CD4-positive, alpha-beta T cell (primary cell): ENCODE results near the gene SAE1. TPM values are rescaled to one million over a fixed set of nuclear protein-coding genes. Genes with fewer than 3 reads are reported as not detected.

Experiments used
- ATAC-seq: fragments of 200-7000 bp; cut with Tn5 transposase; one replicate; pipeline ENCODE4 v1.10.0; 2022; ENCODE audit warnings: mild to moderate bottlenecking; ENCODE audit not compliant: poor library complexity
- CTCF ChIA-PET: fragments of 350-600 bp; sonication (Branson Sonifier 250); formaldehyde crosslinking; loops from one replicate; lab custom pipeline; 2021; ENCODE audit warnings: antibody characterized with exemption, inconsistent platforms; lab: Charles Lee
- POLR2A ChIA-PET: fragments of 350-600 bp; sonication (Branson Sonifier 250); formaldehyde crosslinking; loops from one replicate; lab custom pipeline; 2021; ENCODE audit warnings: antibody characterized with exemption, inconsistent platforms; lab: Charles Lee
- DNase-seq, 14 experiments: peaks; one replicate each; pipeline ENCODE4 v3.0.0-alpha.2; 2013 to 2020; ENCODE audit warnings: mixed read lengths in 2 of 14
- H3K27ac ChIP-seq, 2 donors: one replicate each; pipeline versions ENCODE4 v1.5.1 to v1.7.0; 2013; ENCODE audit warnings: low read length in 2 of 2, low read depth in 1 of 2, mild to moderate bottlenecking in 1 of 2
- H3K27me3 ChIP-seq, 2 experiments: 1 replicate in 1 of 2; 2 replicates in 1 of 2; pipeline versions ENCODE4 v1.6.1 to v1.7.0; 2013; ENCODE audit warnings: low read length in 2 of 2, control low read depth in 1 of 2, mild to moderate bottlenecking in 1 of 2, moderate library complexity in 1 of 2; ENCODE audit not compliant: insufficient read depth in 2 of 2, control insufficient read depth in 1 of 2
- H3K36me3 ChIP-seq: one replicate; pipeline ENCODE4 v1.6.1; 2013; ENCODE audit warnings: low read length, control low read depth; ENCODE audit not compliant: insufficient read depth
- H3K4me1 ChIP-seq: one replicate; pipeline ENCODE4 v1.6.1; 2013; ENCODE audit warnings: low read length, control low read depth; ENCODE audit not compliant: insufficient read depth
- H3K4me3 ChIP-seq: one replicate; pipeline ENCODE4 v1.5.1; 2013; ENCODE audit warnings: mild to moderate bottlenecking, low read length, moderate library complexity
- H3K9me3 ChIP-seq, 2 experiments: 1 replicate in 1 of 2; 2 replicates in 1 of 2; pipeline versions ENCODE4 v1.6.1 to v1.7.0; 2013; ENCODE audit warnings: low read length in 2 of 2, mild to moderate bottlenecking in 2 of 2, control low read depth in 1 of 2, moderate library complexity in 1 of 2; ENCODE audit not compliant: control insufficient read depth in 1 of 2, insufficient read depth in 1 of 2
- H3K27ac Mint-ChIP-seq: one replicate; pipeline ENCODE4 v1.8.0; 2020; ENCODE audit warnings: mixed read lengths
- H3K27me3 Mint-ChIP-seq: one replicate; pipeline ENCODE4 v1.8.0; 2021; ENCODE audit warnings: mixed read lengths
- H3K36me3 Mint-ChIP-seq: one replicate; pipeline ENCODE4 v1.8.0; 2021; ENCODE audit warnings: low read depth, mixed read lengths
- H3K4me1 Mint-ChIP-seq: one replicate; pipeline ENCODE4 v1.8.0; 2021; ENCODE audit warnings: low read depth, mixed read lengths
- H3K4me3 Mint-ChIP-seq: one replicate; pipeline ENCODE4 v1.8.0; 2020; ENCODE audit warnings: mild to moderate bottlenecking, mixed read lengths
- H3K9me3 Mint-ChIP-seq: one replicate; pipeline ENCODE4 v1.8.0; 2020; ENCODE audit warnings: mixed read lengths
- CTCF ChIP-seq: fragments of 200-600 bp; IDR thresholded peaks from one replicate; pipeline ENCODE4 v1.8.0; 2022; ENCODE audit warnings: antibody characterized with exemption, mild to moderate bottlenecking
- intact Hi-C, 2 experiments: fragments of 100-400 bp; cut with DNase I in 1 of 2; cut with micrococcal nuclease in 1 of 2; formaldehyde crosslinking; loops; one replicate each; pipeline versions ENCODE4 v1.15.1 to v1.9.0; 2023 to 2025; cut with DNase I, micrococcal nuclease
- total RNA-seq, 174 experiments: library from RNA in 2 of 174; stranded (reverse) in 2 of 174; gene quantifications; one replicate each; pipeline ENCODE4 v1.2.3 and lab custom pipeline; 2021 to 2026

The SAE1 gene
- total RNA-seq, 2 experiments from 2014 or later, result 29.6 to 30.9 TPM

GRCh38 chr19:47186446-47187334 is 56.1 kb downstream of the SAE1 start:
- peaks cover 35% of the 10 kb centered on the region for H3K36me3 Mint-ChIP-seq
- H3K9me3 Mint-ChIP-seq, result no peaks in the 10 kb centered on the region
- peak overlapping the region; percentile 49 for H3K4me3 Mint-ChIP-seq
- ChIA-PET CTCF (interaction anchor here (0.6 to 4.4 kb wide), 19 partner anchors 9 to 526 kb away, joined by 3 to 57 read pairs (median 6); partner anchors contain the start of genes CCDC9, DACT3, SAE1 and ZC3H4), POLR2A (interaction anchor here (0.6 to 6.2 kb wide), 17 partner anchors 9 to 472 kb away, joined by 3 to 126 read pairs (median 6); partner anchors contain the start of genes CCDC9, INAFM1 and ZC3H4)
- Histone ChIP-seq H3K4me1 (peaks cover 97% of the 10 kb centered on the region), H3K9me3 (no peaks in the 10 kb centered on the region), H3K27ac (peak overlapping the region; percentile 63 to 84), H3K27me3 (no peaks in the 10 kb centered on the region), H3K36me3 (peaks cover 11% of the 10 kb centered on the region), H3K4me3 (peak overlapping the region; percentile 13)
- H3K27me3 Mint-ChIP-seq, result no peaks in the 10 kb centered on the region
- TF ChIP-seq CTCF, result no peak
- ATAC-seq (peak; percentile 81), DNase-seq (peak; percentile 63 to 91 (median 80))
- intact Hi-C loops, result loop anchor here (1.0 to 2.0 kb wide), 6 partner anchors 10 to 44 kb away; partner anchors contain the start of gene BBC3 (in 1 of the 2)
- peaks cover 76% of the 10 kb centered on the region for H3K4me1 Mint-ChIP-seq
- peak overlapping the region; percentile 90 for H3K27ac Mint-ChIP-seq

GRCh38 chr19:47187335-47187655 is 56.7 kb downstream of the SAE1 start:
- H3K36me3 Mint-ChIP-seq, result peaks cover 31% of the 10 kb centered on the region
- DNase-seq (no peak), ATAC-seq (no peak)
- intact Hi-C loops, result loop anchor here (2.0 kb wide), 4 partner anchors 24 to 44 kb away; partner anchors contain the start of gene BBC3 (in 1 of the 2)
- peaks cover 5% of the 10 kb centered on the region for H3K36me3 ChIP-seq
- TF ChIP-seq CTCF, result no peak
- no peaks in the 10 kb centered on the region for H3K27me3 Mint-ChIP-seq
- H3K4me1 Mint-ChIP-seq, result peaks cover 70% of the 10 kb centered on the region
- peak overlapping the region; percentile 49 for H3K4me3 Mint-ChIP-seq
- peaks cover 96% of the 10 kb centered on the region for H3K4me1 ChIP-seq
- H3K27ac Mint-ChIP-seq, result peak overlapping the region; percentile 90
- no peaks in the 10 kb centered on the region for H3K27me3 ChIP-seq
- no peaks in the 10 kb centered on the region for H3K9me3 ChIP-seq
- ChIA-PET POLR2A (interaction anchor here (0.7 to 6.2 kb wide), 15 partner anchors 9 to 87 kb away, joined by 3 to 126 read pairs (median 7); partner anchors contain the start of genes CCDC9, INAFM1 and ZC3H4), CTCF (interaction anchor here (0.6 to 4.4 kb wide), 13 partner anchors 9 to 69 kb away, joined by 3 to 57 read pairs (median 12); partner anchors contain the start of genes CCDC9 and SAE1)
- H3K4me3 ChIP-seq, result no peak overlapping the region
- no peaks in the 10 kb centered on the region for H3K9me3 Mint-ChIP-seq
- H3K27ac ChIP-seq, result peak overlapping the region; percentile 63 to 84

GRCh38 chr19:47187797-47188196 is 57.2 kb downstream of the SAE1 start:
- Histone ChIP-seq H3K4me3 (no peak overlapping the region), H3K36me3 (peaks cover 3% of the 10 kb centered on the region), H3K4me1 (peaks cover 95% of the 10 kb centered on the region), H3K9me3 (no peaks in the 10 kb centered on the region), H3K27ac (peak overlapping the region; percentile 63 to 84), H3K27me3 (no peaks in the 10 kb centered on the region)
- Mint-ChIP-seq H3K27me3 (no peaks in the 10 kb centered on the region), H3K4me1 (peaks cover 65% of the 10 kb centered on the region), H3K36me3 (peaks cover 27% of the 10 kb centered on the region), H3K9me3 (no peaks in the 10 kb centered on the region), H3K27ac (peak overlapping the region; percentile 90), H3K4me3 (peak overlapping the region; percentile 60)
- TF ChIP-seq CTCF, result no peak
- ChIA-PET CTCF (interaction anchor here (1.6 to 4.4 kb wide), 9 partner anchors 8 to 68 kb away, joined by 3 to 57 read pairs (median 10); partner anchors contain the start of genes CCDC9 and SAE1), POLR2A (interaction anchor here (0.7 to 6.2 kb wide), 10 partner anchors 10 to 86 kb away, joined by 4 to 126 read pairs (median 8); partner anchors contain the start of genes INAFM1 and ZC3H4)
- no peak for ATAC-seq
- DNase-seq, result peak in 6 of 14 experiments; percentile 8 to 44 (median 28)
- intact Hi-C loops, result loop anchor here (2.0 kb wide), 4 partner anchors 23 to 43 kb away; partner anchors contain the start of gene BBC3 (in 1 of the 2)
